Effector CD4-positive, alpha-beta T cell (primary cell): ENCODE measurements around the gene MRFAP1L1.
"Not testable (repeated sequence)": the region's sequence is repeated elsewhere in the genome, so short reads cannot be mapped to it uniquely, and the experiment has no call there.

ENCODE experiments used
- DNase-seq: peaks from one replicate; pipeline ENCODE4 v3.0.0-alpha.2; 2020

MRFAP1L1 gene

GRCh38 chr4:6733358-6734164 is 23.9 kb upstream of the MRFAP1L1 start:
- no peak for DNase-seq

GRCh38 chr4:6732441-6733357 is 23.0 kb upstream of the MRFAP1L1 start:
- no peak for DNase-seq

- no peak for DNase-seq
These were observed 22.1 kb upstream of the MRFAP1L1 start for GRCh38 chr4:6731780-6732179.

- DNase-seq: no peak
These were observed 21.6 kb upstream of the MRFAP1L1 start for GRCh38 chr4:6731318-6731675.

GRCh38 chr4:6730603-6731317 is 21.1 kb upstream of the MRFAP1L1 start:
- no peak for DNase-seq

GRCh38 chr4:6728320-6729029 is 18.8 kb upstream of the MRFAP1L1 start:
- no peak for DNase-seq

GRCh38 chr4:6727943-6728250 is 18.2 kb upstream of the MRFAP1L1 start:
- DNase-seq: no peak

GRCh38 chr4:6727081-6727942 is 17.6 kb upstream of the MRFAP1L1 start:
- DNase-seq: no peak

GRCh38 chr4:6725427-6725961 is 15.8 kb upstream of the MRFAP1L1 start:
- DNase-seq: not testable (repeated sequence)

GRCh38 chr4:6724421-6725111 is 14.9 kb upstream of the MRFAP1L1 start:
- DNase-seq: no peak

GRCh38 chr4:6723851-6724250 is 14.2 kb upstream of the MRFAP1L1 start:
- no peak for DNase-seq

GRCh38 chr4:6722891-6723290 is 13.2 kb upstream of the MRFAP1L1 start:
- DNase-seq: no peak

GRCh38 chr4:6721121-6721520 is 11.5 kb upstream of the MRFAP1L1 start:
- no peak for DNase-seq

- DNase-seq: peak; percentile 82
These were observed 10.6 kb upstream of the MRFAP1L1 start for GRCh38 chr4:6720202-6720699.

GRCh38 chr4:6719611-6720179 is 10.0 kb upstream of the MRFAP1L1 start:
- DNase-seq: no peak

- no peak for DNase-seq
These were observed 9.4 kb upstream of the MRFAP1L1 start for GRCh38 chr4:6718932-6719610.

GRCh38 chr4:6716958-6717655 is 7.4 kb upstream of the MRFAP1L1 start:
- DNase-seq: no peak

- DNase-seq: peak; percentile 84
These were observed 6.6 kb upstream of the MRFAP1L1 start, which contains the start of gene BLOC1S4 for GRCh38 chr4:6716018-6716911. TSS of gene BLOC1S4 (plus strand) at chr4:6716174. CDS start at chr4:6716210, 36 bp downstream.
